Measurements from ENCODE around the gene GABRG3. TPM values are rescaled to one million over a fixed set of nuclear protein-coding genes. Genes with fewer than 3 reads are reported as not detected.

GABRG3 gene
- total and polyA plus RNA-seq, 2 of the 4 experiments (the other 2 are of a cell fraction), result not detected

GRCh38 chr15:27134481-27134880 lies 163.5 kb downstream of the GABRG3 start:
- no peak overlapping the region for H3K4ac ChIP-seq (ENCODE audit: low read depth, low read length)
- H2AFZ ChIP-seq (replicated peaks; ENCODE audit: low read length, poor library complexity), result no peak overlapping the region
- H3K4me3 ChIP-seq (ENCODE audit: insufficient read depth, low read depth, low read length), result no peak overlapping the region
- no peaks in the 10 kb centered on the region for H3K79me1 ChIP-seq (ENCODE audit: low read depth in 1 of 2, low read length in 2 of 2)
- H3K27me3 ChIP-seq (ENCODE audit: control insufficient read depth, insufficient read depth, low read length), result no peaks in the 10 kb centered on the region
- ChIA-PET CTCF (no interaction called here), POLR2A (ENCODE audit: unreplicated experiment) (no interaction called here)
- no peaks in the 10 kb centered on the region for H4K20me1 ChIP-seq (ENCODE audit: insufficient read depth, low read length)
- dilution Hi-C loops (cut with HindIII; ENCODE audit: low sequenced_read_pairs, unreplicated experiment) (no loop called here), intact Hi-C loops (cut with micrococcal nuclease) (no loop called here), in situ Hi-C loops (cut with MboI; ENCODE audit: low sequenced_read_pairs) (no loop called here)
- H3K9me1 ChIP-seq (ENCODE audit: insufficient read depth, low read length), result no peaks in the 10 kb centered on the region
- H4K8ac ChIP-seq (ENCODE audit: low read depth in 2 of 2, low read length in 2 of 2), result no peak overlapping the region
- TF ChIP-seq MXI1 (IDR thresholded peaks at IDR 0.05; ENCODE audit: borderline replicate concordance, low read depth, low read length), result no peak
- no peak for TF ChIP-seq NFE2L2 (IDR thresholded peaks at IDR 0.05; ENCODE audit: low read depth, low read length)
- no peak for TF ChIP-seq CEBPB (IDR thresholded peaks at IDR 0.05; ENCODE audit: low read depth, low read length)
- TF ChIP-seq CTCF (conservative IDR thresholded peaks at IDR 0.05; ENCODE audit: low read depth, low read length), result no peak
- no peak for TF ChIP-seq MAZ (IDR thresholded peaks at IDR 0.05; ENCODE audit: borderline replicate concordance, low read depth, low read length)
- no peak for TF ChIP-seq CHD1 (IDR thresholded peaks at IDR 0.05; ENCODE audit: low read depth, low read length)
- TF ChIP-seq POLR2A (IDR thresholded peaks at IDR 0.05; ENCODE audit: low read depth, low read length), result no peak
- no peak for TF ChIP-seq SMC3 (IDR thresholded peaks at IDR 0.05; ENCODE audit: low read depth, low read length)
- no peak for TF ChIP-seq BHLHE40 (IDR thresholded peaks at IDR 0.05; ENCODE audit: low read depth, low read length)
- no peak for TF ChIP-seq MAFK (IDR thresholded peaks at IDR 0.05; ENCODE audit: low read depth, low read length)
- no TSS peak for BruUV-seq (replicated peaks)
- no peak overlapping the region for H2AK9ac ChIP-seq (replicated peaks; ENCODE audit: low read depth, low read length, poor library complexity)
- WGBS, 2 experiments (ENCODE audit: extremely low coverage in 2 of 2, insufficient read length in 1 of 2), result no CpG with 5 or more reads among the region's 4 CpGs
- H4K91ac ChIP-seq (ENCODE audit: insufficient read depth, low read depth, low read length), result no peak overlapping the region
- H2BK120ac ChIP-seq (ENCODE audit: low read depth, low read length), result no peak overlapping the region
- H3K9ac ChIP-seq (ENCODE audit: low read depth, low read length), result no peak overlapping the region
- H3K18ac ChIP-seq (ENCODE audit: low read depth, low read length), result no peak overlapping the region
- peaks cover 12% of the 10 kb centered on the region for H3K9me3 ChIP-seq (ENCODE audit: control insufficient read depth, insufficient read depth, low read length)
- no peaks in the 10 kb centered on the region for H3K36me3 ChIP-seq (ENCODE audit: control insufficient read depth, insufficient read depth, low read length)
- no peaks in the 10 kb centered on the region for H3K4me1 ChIP-seq (ENCODE audit: control insufficient read depth, insufficient read depth, low read length)
- H3K23ac ChIP-seq (ENCODE audit: low read depth, low read length), result no peak overlapping the region
- H2BK15ac ChIP-seq (ENCODE audit: low read depth, low read length), result no peak overlapping the region
- ATAC-seq (ENCODE audit: low read depth) (no peak), DNase-seq (no peak)
- H3K27ac ChIP-seq (ENCODE audit: insufficient read depth, low read length), result no peak overlapping the region
- no peak overlapping the region for H4K5ac ChIP-seq (ENCODE audit: low read depth, low read length)
- H3K56ac ChIP-seq (ENCODE audit: extremely low read depth, insufficient read depth, low read length), result no peak overlapping the region
- no peak overlapping the region for H3K14ac ChIP-seq (replicated peaks; ENCODE audit: low read depth, low read length)
- H2BK5ac ChIP-seq (ENCODE audit: low read depth, low read length, poor library complexity, severe bottlenecking), result no peak overlapping the region
- H3K4me2 ChIP-seq (ENCODE audit: low read depth, low read length), result no peak overlapping the region
- H2BK20ac ChIP-seq (ENCODE audit: low read depth, low read length), result no peak overlapping the region
- H2AK5ac ChIP-seq (ENCODE audit: low read depth, low read length), result no peak overlapping the region

All from IMR-90 (cell line).